Thyroid gland (tissue), 4 donors: Measurements from ENCODE around the gene SLC25A23.

Source experiments
- CTCF ChIP-seq, 6 experiments: fragments of 200-600 bp in 3 of 6; fragments of 450-650 bp in 3 of 6; sonication (generic) in 3 of 6; IDR thresholded peaks; one replicate each; pipeline ENCODE4 v1.5.1; 2016 to 2019; ENCODE audit warnings: antibody characterized with exemption in 6 of 6, mild to moderate bottlenecking in 2 of 6, inconsistent platforms in 1 of 6, moderate library complexity in 1 of 6
- POLR2A ChIP-seq, 2 donors: fragments of 450-650 bp; IDR thresholded peaks; one replicate each; pipeline ENCODE4 v1.6.1; 2017; ENCODE audit warnings: antibody characterized with exemption in 2 of 2, mild to moderate bottlenecking in 2 of 2, moderate library complexity in 1 of 2

DNA sequence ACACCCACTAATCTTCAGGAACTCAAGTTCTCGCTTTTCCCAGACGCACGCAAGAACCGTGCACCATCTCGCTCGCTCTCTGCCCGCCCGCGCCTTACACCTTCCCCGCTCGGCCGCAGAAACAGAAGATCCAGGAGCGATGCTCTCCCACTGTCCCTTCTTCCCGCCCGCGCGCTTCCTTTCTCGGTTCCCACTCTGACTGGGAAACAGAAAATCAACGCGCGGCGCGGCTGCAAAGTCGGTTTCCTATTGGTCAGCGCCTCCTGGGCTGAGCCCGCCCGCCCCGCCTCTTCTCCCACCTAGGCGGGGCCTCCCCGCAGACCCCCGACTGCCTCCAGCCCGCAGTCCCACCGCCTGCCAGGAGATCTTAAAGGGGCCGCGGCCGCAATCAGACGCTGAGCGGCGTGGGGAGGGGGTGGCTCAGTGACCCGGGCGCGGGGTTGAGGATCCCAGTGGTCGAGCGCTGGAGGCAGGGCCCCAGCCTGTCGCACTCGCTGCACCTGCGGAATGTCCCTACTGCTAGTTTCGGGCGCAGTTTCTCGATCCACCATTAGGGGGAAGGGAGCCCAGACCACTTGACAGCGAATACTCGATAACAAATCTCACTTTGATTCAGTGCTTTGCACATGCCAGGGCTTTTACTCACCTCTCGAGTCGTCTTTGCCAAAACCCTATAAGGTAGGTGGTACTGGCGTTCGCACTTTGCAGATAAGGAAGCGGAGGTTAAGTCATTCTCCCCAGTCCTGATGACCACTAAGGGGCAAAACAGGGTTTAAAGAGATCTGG, 700 bp upstream of the SLC25A23 start:
- TF ChIP-seq CTCF (IDR thresholded peaks at IDR 0.05): peak in 5 of 6 experiments; percentile 25 to 60 (median 59)
- TF ChIP-seq POLR2A (IDR thresholded peaks at IDR 0.05): peak in 1 of 2 donors; percentile 49
